B cell (primary cell): ENCODE results near the gene NRGN. TPM values are rescaled to one million over a fixed set of nuclear protein-coding genes. Genes with fewer than 3 reads are reported as not detected.

Experiments
- ATAC-seq: fragments of 200-7000 bp; cut with Tn5 transposase; one replicate; pipeline ENCODE4 v1.10.0; 2021; ENCODE audit warnings: low read depth, mild to moderate bottlenecking, moderate number of reproducible peaks, moderate library complexity
- CTCF ChIA-PET: fragments of 350-600 bp; sonication (Branson Sonifier 250); formaldehyde crosslinking; loops from one replicate; lab custom pipeline; 2021; ENCODE audit warnings: antibody characterized with exemption, inconsistent platforms; lab: Charles Lee
- POLR2A ChIA-PET: fragments of 350-600 bp; sonication (Branson Sonifier 250); formaldehyde crosslinking; loops from one replicate; lab custom pipeline; 2021; ENCODE audit warnings: antibody characterized with exemption; lab: Charles Lee
- DNase-seq: peaks from one replicate; pipeline ENCODE4 v3.0.0; 2013
- H2AFZ ChIP-seq: 2 replicates; pipeline ENCODE4 v1.6.1; 2012; ENCODE audit warnings: mild to moderate bottlenecking, low read depth, low read length; ENCODE audit not compliant: insufficient read depth, poor library complexity, severe bottlenecking
- H3K27ac ChIP-seq, 2 donors: 1 replicate in 1 of 2; 2 replicates in 1 of 2; pipeline ENCODE4 v1.5.1; 2012 to 2013; ENCODE audit warnings: low read length in 2 of 2, mild to moderate bottlenecking in 2 of 2, moderate library complexity in 1 of 2
- H3K27me3 ChIP-seq, 4 experiments: fragments of 200-600 bp in 1 of 4; sonication (generic) in 1 of 4; replicated peaks in 1 of 4; 1 replicate in 2 of 4; 2 replicates in 2 of 4; pipeline versions ENCODE4 v1.6.1 to v1.7.0; 2013 to 2016; ENCODE audit warnings: low read length in 3 of 4, mild to moderate bottlenecking in 2 of 4, mixed read lengths in 1 of 4, moderate library complexity in 1 of 4; ENCODE audit not compliant: insufficient read depth in 4 of 4, control insufficient read depth in 3 of 4; ENCODE audit errors: control extremely low read depth in 1 of 4
- H3K36me3 ChIP-seq, 2 experiments: replicated peaks in 1 of 2; 1 replicate in 1 of 2; 2 replicates in 1 of 2; pipeline versions ENCODE4 v1.6.1 to v1.7.1; 2013; ENCODE audit warnings: low read length in 1 of 2; ENCODE audit not compliant: insufficient read depth in 2 of 2, control insufficient read depth in 1 of 2; ENCODE audit errors: control extremely low read depth in 1 of 2, extremely low read depth in 1 of 2
- H3K4me1 ChIP-seq, 2 donors: fragments of 200-600 bp in 1 of 2; sonication (generic) in 1 of 2; 1 replicate in 1 of 2; 2 replicates in 1 of 2; pipeline versions ENCODE4 v1.5.1 to v1.6.1; 2013 to 2017; ENCODE audit warnings: low read length in 2 of 2; ENCODE audit not compliant: control insufficient read depth in 2 of 2, insufficient read depth in 2 of 2
- H3K4me2 ChIP-seq: replicated peaks from 2 replicates; pipeline ENCODE3; 2012; ENCODE audit warnings: mild to moderate bottlenecking, low read depth, low read length; ENCODE audit not compliant: poor library complexity, severe bottlenecking
- H3K4me3 ChIP-seq, 5 experiments: fragments of 200-600 bp in 1 of 5; sonication (generic) in 1 of 5; 1 replicate in 3 of 5; 2 replicates in 2 of 5; pipeline versions ENCODE4 v1.5.1 to v1.7.0; 2011 to 2016; ENCODE audit warnings: low read length in 4 of 5, mild to moderate bottlenecking in 4 of 5, low read depth in 2 of 5, control low read depth in 1 of 5, moderate library complexity in 1 of 5; ENCODE audit not compliant: insufficient read depth in 1 of 5; ENCODE audit errors: control extremely low read depth in 1 of 5, extremely low read depth in 1 of 5
- H3K79me2 ChIP-seq: fragments of 200-600 bp; sonication (generic); one replicate; pipeline ENCODE4 v1.6.0; 2016; ENCODE audit warnings: low read length; ENCODE audit not compliant: control insufficient read depth, insufficient read depth
- H3K9ac ChIP-seq: fragments of 200-600 bp; sonication (generic); 2 replicates; pipeline ENCODE4 v1.6.1; 2017; ENCODE audit warnings: mild to moderate bottlenecking, low read length, moderate library complexity
- H3K9me3 ChIP-seq, 3 donors: one replicate each; pipeline versions ENCODE4 v1.6.1 to v1.7.1; 2013; ENCODE audit warnings: low read length in 2 of 3; ENCODE audit not compliant: control insufficient read depth in 2 of 3, insufficient read depth in 1 of 3; ENCODE audit errors: control extremely low read depth in 1 of 3
- H4K20me1 ChIP-seq: 2 replicates; pipeline ENCODE4 v1.6.0; 2012; ENCODE audit warnings: mild to moderate bottlenecking, low read length; ENCODE audit not compliant: insufficient read depth, control insufficient read depth, poor library complexity, severe bottlenecking
- H3K27ac Mint-ChIP-seq: one replicate; pipeline ENCODE4 v1.8.0; 2021; ENCODE audit warnings: mixed read lengths
- H3K27me3 Mint-ChIP-seq: one replicate; pipeline ENCODE4 v1.8.0; 2021; ENCODE audit warnings: mixed read lengths
- H3K4me1 Mint-ChIP-seq: one replicate; pipeline ENCODE4 v1.8.0; 2021; ENCODE audit warnings: mixed read lengths
- H3K4me3 Mint-ChIP-seq: one replicate; pipeline ENCODE4 v1.8.0; 2021; ENCODE audit warnings: mixed read lengths
- H3K9me3 Mint-ChIP-seq: one replicate; pipeline ENCODE4 v1.8.0; 2022; ENCODE audit warnings: mixed read lengths; ENCODE audit not compliant: insufficient read depth
- CTCF ChIP-seq: fragments of 200-600 bp; IDR thresholded peaks from one replicate; pipeline ENCODE4 v1.8.0; 2022; ENCODE audit warnings: antibody characterized with exemption, mild to moderate bottlenecking
- EZH2 ChIP-seq: IDR thresholded peaks from 2 replicates; pipeline ENCODE4 v1.6.1; 2012; ENCODE audit warnings: borderline replicate concordance, low read depth, mild to moderate bottlenecking, moderate library complexity, low read length; ENCODE audit not compliant: insufficient read depth, poor library complexity, severe bottlenecking
- WGBS: methylation state at CpG from one replicate; pipeline ENCODE4 v1.1.5; 2013; ENCODE audit warnings: missing lambda C conversion rate; ENCODE audit not compliant: insufficient coverage; 5-methylcytosine and 5-hydroxymethylcytosine counted together
- intact Hi-C: fragments of 100-400 bp; cut with micrococcal nuclease; formaldehyde crosslinking; loops from one replicate; pipeline ENCODE4 v1.10.0; 2022
- polyA plus RNA-seq: library from polyadenylated mRNA; depleted of rRNA; stranded (reverse); fragments of >200 nt; gene quantifications from 2 replicates; pipeline ENCODE4 v1.2.3, GENCODE V29; 2012
- total RNA-seq, 2 donors: library from RNA; stranded (reverse); fragments of 120-200 nt in 1 of 2; gene quantifications; 1 replicate in 1 of 2; 2 replicates in 1 of 2; pipeline versions ENCODE4 v1.2.3 to v1.2.4, GENCODE V29; 2013 to 2022

Gene NRGN
- total and polyA plus RNA-seq, 2 donors (not counting 1 experiment from before 2014, with no cell fraction given), result 3.1 TPM; not detected in 1

GRCh38 chr11:124748481-124749343 lies 9.0 kb downstream of the NRGN start:
- Histone ChIP-seq H3K9me3 (no peaks in the 10 kb centered on the region), H2AFZ (no peak overlapping the region), H4K20me1 (no peaks in the 10 kb centered on the region), H3K36me3 (no peaks in the 10 kb centered on the region), H3K4me1 (peaks cover 24 to 47% of the 10 kb centered on the region in 2 donors), H3K27me3 (no peaks in the 10 kb centered on the region), H3K9ac (no peak overlapping the region), H3K4me3 (no peak overlapping the region), H3K27ac (no peak overlapping the region), H3K79me2 (peaks cover 5% of the 10 kb centered on the region), H3K4me2 (peak overlapping the region; percentile 34)
- intact Hi-C loops, result loop anchor here (5.0 kb wide), 2 partner anchors 126 to 204 kb away; partner anchors contain the start of genes CCDC15 and TBRG1
- peaks cover 35% of the 10 kb centered on the region for H3K4me1 Mint-ChIP-seq
- TF ChIP-seq CTCF (no peak), EZH2 (no peak)
- H3K27me3 Mint-ChIP-seq, result no peaks in the 10 kb centered on the region
- WGBS, result 90% methylated on average over 8 of the region's 12 CpGs
- ChIA-PET POLR2A (interaction anchor here (1.2 kb wide), 1 partner anchor 12 kb away, joined by 4 read pairs; no protein-coding TSS in a partner anchor), CTCF (interaction anchor here (1.0 to 9.8 kb wide), 7 partner anchors 8 to 90 kb away, joined by 3 to 153 read pairs (median 3); partner anchors contain the start of gene ESAM)
- peak overlapping the region; percentile 29 for H3K4me3 Mint-ChIP-seq
- no peak for DNase-seq
- H3K27ac Mint-ChIP-seq, result peak overlapping the region; percentile 46
- no peaks in the 10 kb centered on the region for H3K9me3 Mint-ChIP-seq
- no peak for ATAC-seq
